ENCODE data around the gene KRTAP9-3.
"Not testable (repeated sequence)": the region's sequence is repeated elsewhere in the genome, so short reads cannot be mapped to it uniquely, and the experiment has no call there.

- TF ChIP-seq CTCF (conservative IDR thresholded peaks at IDR 0.05; ENCODE audit: low read depth in 2 of 2); EZH2phosphoT487 (IDR thresholded peaks at IDR 0.05; ENCODE audit: unreplicated experiment); NANOG (IDR thresholded peaks at IDR 0.05; ENCODE audit: borderline replicate concordance); CREB1 (CRISPR knock-in tag; IDR thresholded peaks at IDR 0.05; ENCODE audit: low read depth); EZH2 (IDR thresholded peaks at IDR 0.05; ENCODE audit: low read depth, unreplicated experiment): not testable (repeated sequence)
These were observed at the start of gene KRTAP9-3 for GRCh38 chr17:41232399-41233105.
